Ovary (tissue), 9 donors: Measurements from ENCODE around the gene WNT7B. TPM values are rescaled to one million over a fixed set of nuclear protein-coding genes. Genes with fewer than 3 reads are reported as not detected.

Source experiments
- DNase-seq, 5 donors: peaks; one replicate each; pipeline ENCODE4 v3.0.0-alpha.2; 2019 to 2020
- H3K27ac ChIP-seq, 2 donors: fragments of 200-600 bp; one replicate each; pipeline versions ENCODE4 v1.5.1 to v1.8.0; 2019 to 2022
- H3K27me3 ChIP-seq: fragments of 200-600 bp; one replicate; pipeline ENCODE4 v1.8.0; 2022
- H3K36me3 ChIP-seq: fragments of 200-600 bp; sonication (generic); one replicate; pipeline ENCODE4 v1.5.1; 2019
- H3K4me1 ChIP-seq: one replicate; pipeline ENCODE4 v1.8.1; 2013; ENCODE audit warnings: mild to moderate bottlenecking, moderate library complexity; ENCODE audit not compliant: insufficient read depth
- H3K4me3 ChIP-seq: fragments of 200-600 bp; sonication (generic); one replicate; pipeline ENCODE4 v1.5.1; 2017
- H3K9me3 ChIP-seq, 2 donors: fragments of 200-600 bp in 1 of 2; sonication (generic) in 1 of 2; one replicate each; pipeline versions ENCODE4 v1.5.1 to v1.8.1; 2013 to 2019; ENCODE audit warnings: mild to moderate bottlenecking in 1 of 2, moderate library complexity in 1 of 2
- EP300 ChIP-seq: sonication (generic); formaldehyde crosslinking; IDR thresholded peaks from one replicate; pipeline ENCODE4 v1.6.1; 2017; ENCODE audit warnings: antibody characterized with exemption
- POLR2A ChIP-seq: fragments of 450-650 bp; IDR thresholded peaks from one replicate; pipeline ENCODE4 v1.6.1; 2017; ENCODE audit warnings: antibody characterized with exemption, mild to moderate bottlenecking, moderate library complexity
- WGBS, 3 donors: extraction: QIAGEN DNeasy Blood & Tissue Kit in 1 of 3; methylation state at CpG; one replicate each; pipeline versions ENCODE4 v1.1.5 to v1.1.7; 2013 to 2017; 5-methylcytosine and 5-hydroxymethylcytosine counted together
- intact Hi-C, 4 donors: fragments of 100-400 bp; cut with DNase I; formaldehyde crosslinking; loops; one replicate each; pipeline versions ENCODE4 v1.11.0 to v1.15.1; 2022 to 2023
- polyA plus RNA-seq, 2 donors: library from polyadenylated mRNA; stranded (reverse); fragments of 200-250 nt in 1 of 2; fragments of 350-450 nt in 1 of 2; fragmentation: Illumina TruSeq in 1 of 2; extraction: RNeasy Lipid Tissue Mini Kit (QIAGEN cat#74804) in 1 of 2; gene quantifications; one replicate each; pipeline ENCODE4 v1.2.3, GENCODE V29; 2013 to 2014
- total RNA-seq, 7 donors: library from RNA; depleted of rRNA in 2 of 7; stranded (reverse); fragments of >200 nt in 2 of 7; fragmentation: NEBNext Ultra II Directional in 3 of 7; extraction: Animal tissue kit (Norgen Biotek cat#: 25700) in 3 of 7; gene quantifications; one replicate each; pipeline versions ENCODE4 v1.1.0 to v1.2.4, GENCODE V29; 2016 to 2023
- TF ChIP-seq, protein P1 (sequence below), 3 donors: fragments of 450-650 bp in 2 of 3; fragments of 200-600 bp in 1 of 3; IDR thresholded peaks; one replicate each; pipeline versions ENCODE4 v1.5.1 to v1.8.0; 2016 to 2022; ENCODE audit warnings: antibody characterized with exemption in 3 of 3, mild to moderate bottlenecking in 1 of 3
- donor health status: DM: no; HTN: no; CAD: no; lungs with moderate emphysema.
- donor health status: DM: no; HTN: no; CAD: no.
- donor health status: Bipolar disorder and iron deficiency.
- donor health status: DM: yes; HTN: yes; CAD: no.
- donor health status: DM: no; HTN: no; CAD: no.
- donor health status: DM: yes; HTN: yes; CAD: no.

The WNT7B gene
- total and polyA plus RNA-seq, 9 donors = 0.22 to 2.5 (median 0.59) TPM; not detected in 5

DNA sequence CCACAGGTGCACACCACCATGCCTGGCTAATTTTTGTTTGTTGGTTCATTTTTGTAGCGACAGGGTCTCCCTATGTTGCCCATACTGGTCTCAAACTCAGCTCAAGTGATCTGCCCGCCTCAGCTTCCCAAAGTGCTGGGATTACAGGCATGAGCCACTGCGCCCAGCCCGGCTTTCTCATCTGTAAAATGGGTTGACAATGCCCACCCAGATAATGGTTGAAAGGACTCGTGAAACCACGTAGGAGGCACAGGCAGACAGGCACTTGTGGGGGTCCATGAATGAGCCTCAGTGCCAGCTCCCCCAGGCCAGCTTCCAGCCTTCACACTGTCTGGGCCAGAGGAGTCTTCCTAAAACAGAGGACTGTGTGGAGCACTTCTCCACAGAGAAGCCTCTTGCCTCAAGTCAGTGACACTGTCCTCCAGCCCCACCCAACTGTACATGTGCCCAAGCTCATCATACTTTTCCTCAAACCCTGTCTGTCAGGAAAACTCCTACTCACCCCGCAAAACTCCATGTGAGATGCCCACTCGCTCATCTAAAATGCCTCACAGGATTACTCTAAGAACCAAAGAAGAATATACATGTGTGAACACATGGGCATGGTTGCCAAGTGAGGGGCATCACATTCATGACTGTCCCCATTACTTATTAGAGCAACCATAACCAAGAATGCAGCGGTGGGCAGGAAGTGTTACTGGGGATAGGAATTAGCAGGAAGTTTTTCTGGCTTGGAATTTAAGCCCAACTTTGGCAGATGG lies 32.1 kb upstream of the WNT7B start:
- peak in 1 of 5 donors; percentile 35 for DNase-seq

DNA sequence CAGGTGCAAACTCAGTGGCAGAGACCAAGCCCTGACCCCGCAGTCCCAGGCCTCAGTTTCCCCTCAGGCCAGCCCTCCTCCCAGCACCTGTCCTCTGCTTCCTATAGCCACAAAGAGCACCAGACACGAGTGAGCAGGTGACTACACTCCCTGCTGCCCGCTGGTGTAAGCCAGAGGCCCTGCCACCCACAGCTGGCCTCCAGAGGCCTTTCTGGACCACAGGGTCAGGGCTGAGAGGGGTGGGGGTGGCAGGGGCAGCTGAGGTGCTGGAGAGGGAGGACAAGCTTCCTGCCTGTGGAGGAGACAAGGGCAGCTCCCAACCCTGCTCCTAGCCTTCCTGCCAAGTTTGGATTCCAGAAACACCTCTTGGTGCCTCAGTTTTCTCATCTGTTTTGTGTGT lies 31.3 kb upstream of the WNT7B start:
- no peak for TF ChIP-seq POLR2A
- no peak for TF ChIP-seq EP300
- TF ChIP-seq, protein P1, sequence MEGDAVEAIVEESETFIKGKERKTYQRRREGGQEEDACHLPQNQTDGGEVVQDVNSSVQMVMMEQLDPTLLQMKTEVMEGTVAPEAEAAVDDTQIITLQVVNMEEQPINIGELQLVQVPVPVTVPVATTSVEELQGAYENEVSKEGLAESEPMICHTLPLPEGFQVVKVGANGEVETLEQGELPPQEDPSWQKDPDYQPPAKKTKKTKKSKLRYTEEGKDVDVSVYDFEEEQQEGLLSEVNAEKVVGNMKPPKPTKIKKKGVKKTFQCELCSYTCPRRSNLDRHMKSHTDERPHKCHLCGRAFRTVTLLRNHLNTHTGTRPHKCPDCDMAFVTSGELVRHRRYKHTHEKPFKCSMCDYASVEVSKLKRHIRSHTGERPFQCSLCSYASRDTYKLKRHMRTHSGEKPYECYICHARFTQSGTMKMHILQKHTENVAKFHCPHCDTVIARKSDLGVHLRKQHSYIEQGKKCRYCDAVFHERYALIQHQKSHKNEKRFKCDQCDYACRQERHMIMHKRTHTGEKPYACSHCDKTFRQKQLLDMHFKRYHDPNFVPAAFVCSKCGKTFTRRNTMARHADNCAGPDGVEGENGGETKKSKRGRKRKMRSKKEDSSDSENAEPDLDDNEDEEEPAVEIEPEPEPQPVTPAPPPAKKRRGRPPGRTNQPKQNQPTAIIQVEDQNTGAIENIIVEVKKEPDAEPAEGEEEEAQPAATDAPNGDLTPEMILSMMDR (IDR thresholded peaks at IDR 0.05) = no peak
- Histone ChIP-seq H3K27me3 (no peaks in the 10 kb centered on the region), H3K36me3 (no peaks in the 10 kb centered on the region), H3K9me3 (no peaks in the 10 kb centered on the region), H3K27ac (peak overlapping the region; percentile 85 to 96), H3K4me3 (no peak overlapping the region), H3K4me1 (peaks cover 23% of the 10 kb centered on the region)
- intact Hi-C loops = no loop called here
- DNase-seq = no peak
- 39 to 63% (median 49%) methylated on average over 3 of the region's 3 CpGs for WGBS, 3 donors

More for the DNA sequence above, 32.1 kb upstream of the WNT7B start:
- H3K36me3 ChIP-seq = no peaks in the 10 kb centered on the region
- H3K4me3 ChIP-seq = no peak overlapping the region
- H3K27ac ChIP-seq = peak overlapping the region in 1 of 2 donors; percentile 85
- H3K4me1 ChIP-seq = peaks cover 23% of the 10 kb centered on the region
- 95 to 97% (median 96%) methylated on average over 9 of the region's 9 CpGs for WGBS, 3 donors
- H3K27me3 ChIP-seq = no peaks in the 10 kb centered on the region
- H3K9me3 ChIP-seq = no peaks in the 10 kb centered on the region
- intact Hi-C loops = no loop called here
- TF ChIP-seq POLR2A = no peak

DNA sequence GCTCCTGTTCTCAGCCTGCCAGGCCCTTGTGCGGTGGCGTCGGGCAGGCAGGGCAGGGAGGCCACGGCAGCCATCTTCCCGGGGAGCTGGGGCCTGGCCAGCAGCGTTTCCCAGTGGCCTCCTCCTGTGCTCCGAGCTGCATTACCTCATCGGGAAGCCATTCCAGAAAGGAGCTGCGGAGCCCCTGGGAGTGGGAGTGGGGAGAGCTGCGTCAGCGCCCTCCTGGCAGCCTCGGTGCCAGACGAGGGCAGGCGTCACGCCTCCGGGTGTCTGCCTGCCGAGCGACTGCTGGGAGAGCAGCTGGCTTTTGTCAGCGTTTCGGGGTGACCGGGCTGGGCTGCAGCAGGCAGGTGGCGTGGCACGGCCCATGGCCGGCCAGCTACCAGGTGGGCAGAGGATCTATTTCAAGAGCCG lies 30.9 kb upstream of the WNT7B start:
- peaks cover 21% of the 10 kb centered on the region for H3K4me1 ChIP-seq
- H3K27ac ChIP-seq = peak overlapping the region; percentile 85 to 96
- peak; percentile 88 to 90 (median 89) for DNase-seq
- intact Hi-C loops = loop anchor here in 1 of 4 donors (2.0 kb wide), 1 partner anchor 109 kb away; no protein-coding TSS in a partner anchor
- 14 to 22% (median 17%) methylated on average over 19 to 25 of the region's 25 CpGs for WGBS, 3 donors
- no peaks in the 10 kb centered on the region for H3K27me3 ChIP-seq
- no peaks in the 10 kb centered on the region for H3K9me3 ChIP-seq
- TF ChIP-seq, protein P1 (IDR thresholded peaks at IDR 0.05) = no peak
- peak; percentile 55 for TF ChIP-seq EP300
- no peaks in the 10 kb centered on the region for H3K36me3 ChIP-seq
- H3K4me3 ChIP-seq = peak overlapping the region; percentile 1

DNA sequence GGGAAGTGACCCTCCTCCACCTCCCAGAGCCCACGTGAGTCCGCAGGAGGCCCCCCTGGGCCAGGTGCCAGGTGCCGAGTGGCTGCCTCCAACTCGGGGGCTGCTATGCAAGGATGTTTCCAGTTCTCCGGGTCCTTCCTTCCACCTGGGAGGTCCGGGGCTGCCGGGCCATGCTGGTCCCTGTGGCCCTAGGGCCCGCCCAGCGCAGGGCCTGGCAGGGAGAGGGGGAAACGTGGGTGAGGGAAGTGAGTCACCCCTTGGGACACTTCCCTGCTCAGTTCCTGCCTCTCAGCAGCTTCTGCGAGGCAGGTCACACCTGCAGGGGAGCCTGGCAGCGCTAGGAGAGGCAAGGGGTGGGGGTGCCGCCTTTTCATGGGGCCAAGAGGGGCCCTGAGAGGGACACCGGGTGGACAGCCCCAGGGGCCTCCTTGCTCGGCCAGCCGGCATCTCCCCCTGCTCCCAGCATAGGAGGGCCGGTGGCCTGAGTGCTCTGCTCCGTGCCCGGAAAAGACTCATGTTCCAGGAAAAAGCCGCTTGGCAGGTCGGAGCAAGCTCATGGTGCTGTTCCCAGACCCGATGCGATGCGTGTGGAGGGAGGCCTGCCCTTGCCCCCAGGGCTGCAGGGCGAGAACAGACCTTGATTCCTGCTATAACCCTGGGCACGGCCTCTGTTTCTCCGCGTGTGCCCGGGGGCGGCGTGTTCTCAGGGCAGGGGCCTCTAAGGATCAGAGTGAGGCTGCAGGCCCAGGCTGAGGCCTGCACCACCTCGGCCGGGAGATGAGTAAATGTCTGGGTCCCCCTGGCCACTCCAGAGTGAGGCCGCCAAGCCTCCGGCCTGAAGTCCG lies 30.3 kb upstream of the WNT7B start:
- 22 to 30% (median 26%) methylated on average over 27 to 36 of the region's 36 CpGs for WGBS, 3 donors
- intact Hi-C loops = loop anchor here in 1 of 4 donors (2.0 kb wide), 1 partner anchor 110 kb away; no protein-coding TSS in a partner anchor
- Histone ChIP-seq H3K4me3 (peak overlapping the region; percentile 1), H3K27me3 (no peaks in the 10 kb centered on the region), H3K9me3 (no peaks in the 10 kb centered on the region), H3K27ac (peak overlapping the region; percentile 85 to 96), H3K4me1 (peaks cover 18% of the 10 kb centered on the region), H3K36me3 (no peaks in the 10 kb centered on the region)
- TF ChIP-seq, protein P1 (IDR thresholded peaks at IDR 0.05) = no peak
- TF ChIP-seq EP300 (no peak), POLR2A (no peak)
- peak; percentile 67 to 78 (median 77) for DNase-seq
